SK-N-SH (cell line): ENCODE measurements around the gene ARHGAP36. TPM values are rescaled to one million over a fixed set of nuclear protein-coding genes. Genes with fewer than 3 reads are reported as not detected.

Experiments used
- CTCF ChIA-PET: fragments of 300-600, 350-600 bp; formaldehyde crosslinking; extraction: SDS; loops from one replicate; lab custom pipeline; 2021; lab: Yijun Ruan, JAX
- POLR2A ChIA-PET: fragments of 350-600 bp; sonication (Branson Sonifier 250); formaldehyde crosslinking; extraction: SDS; loops from one replicate; lab custom pipeline; 2020; ENCODE audit warnings: antibody characterized with exemption, inconsistent platforms; lab: Yijun Ruan, JAX
- DNase-seq: peaks from one replicate; pipeline ENCODE4 v3.0.0; 2012
- H2AFZ ChIP-seq: fragments of 200-600 bp; sonication (generic); 2 replicates; pipeline ENCODE4 v1.8.1; 2016; ENCODE audit warnings: antibody characterized with exemption, mild to moderate bottlenecking, low read depth
- H3F3A ChIP-seq: fragments of 200-600 bp; sonication (generic); replicated peaks from 2 replicates; pipeline ENCODE3; 2016; ENCODE audit warnings: antibody characterized with exemption, mild to moderate bottlenecking; ENCODE audit not compliant: insufficient read depth
- H3K27ac ChIP-seq, 2 experiments: fragments of 200-500 bp in 1 of 2; fragments of 200-600 bp in 1 of 2; sonication (Bioruptor generic) in 1 of 2; sonication (generic), shearing (Covaris generic) in 1 of 2; 2 replicates each; pipeline versions ENCODE4 v1.5.1 to v1.6.1; 2014 to 2016; ENCODE audit warnings: low read depth in 2 of 2, inconsistent platforms in 1 of 2, low read length in 1 of 2, mild to moderate bottlenecking in 1 of 2, mixed read lengths in 1 of 2
- H3K27me3 ChIP-seq: fragments of 200-600 bp; sonication (generic), shearing (Covaris generic); 2 replicates; pipeline ENCODE4 v1.6.1; 2016; ENCODE audit warnings: mixed run types; ENCODE audit not compliant: insufficient read depth
- H3K36me3 ChIP-seq, 2 experiments: fragments of 200-500 bp in 1 of 2; fragments of 200-600 bp in 1 of 2; sonication (Bioruptor generic) in 1 of 2; sonication (generic) in 1 of 2; replicated peaks in 1 of 2; 2 replicates each; pipeline versions ENCODE3 to v1.5.1; 2014 to 2016; ENCODE audit warnings: low read length in 1 of 2, mild to moderate bottlenecking in 1 of 2; ENCODE audit not compliant: insufficient read depth in 2 of 2, control insufficient read depth in 1 of 2
- H3K4me1 ChIP-seq, 2 experiments: fragments of 200-500 bp in 1 of 2; fragments of 200-600 bp in 1 of 2; sonication (Bioruptor generic) in 1 of 2; sonication (generic), shearing (Covaris generic) in 1 of 2; 2 replicates each; pipeline versions ENCODE4 v1.5.1 to v1.6.1; 2014 to 2016; ENCODE audit warnings: low read depth in 1 of 2, low read length in 1 of 2, mixed run types in 1 of 2; ENCODE audit not compliant: insufficient read depth in 2 of 2, control insufficient read depth in 1 of 2
- H3K4me2 ChIP-seq: fragments of 200-600 bp; sonication (generic), shearing (Covaris generic); 2 replicates; pipeline ENCODE4 v1.6.1; 2017; ENCODE audit warnings: mixed run types
- H3K4me3 ChIP-seq, 2 experiments: fragments of 200-500 bp in 1 of 2; fragments of 200-600 bp in 1 of 2; sonication (Bioruptor generic) in 1 of 2; sonication (generic), shearing (Covaris generic) in 1 of 2; 2 replicates each; pipeline versions ENCODE4 v1.5.1 to v1.8.1; 2014 to 2016; ENCODE audit warnings: low read depth in 2 of 2, inconsistent platforms in 1 of 2, low read length in 1 of 2, mild to moderate bottlenecking in 1 of 2, mixed read lengths in 1 of 2, moderate library complexity in 1 of 2
- H3K79me2 ChIP-seq: fragments of 200-600 bp; sonication (generic); 2 replicates; pipeline ENCODE4 v1.8.1; 2017; ENCODE audit warnings: mild to moderate bottlenecking; ENCODE audit not compliant: insufficient read depth
- H3K9ac ChIP-seq: fragments of 200-600 bp; sonication (generic); 2 replicates; pipeline ENCODE4 v1.6.1; 2017; ENCODE audit warnings: mixed run types
- H3K9me2 ChIP-seq: fragments of 200-600 bp; sonication (generic); 2 replicates; pipeline ENCODE4 v1.6.1; 2017; ENCODE audit warnings: mixed run types
- H3K9me3 ChIP-seq: fragments of 200-600 bp; sonication (generic); 2 replicates; pipeline ENCODE4 v1.6.1; 2017; ENCODE audit warnings: mixed run types, mild to moderate bottlenecking, moderate library complexity
- H4K20me1 ChIP-seq: fragments of 200-600 bp; sonication (generic); 2 replicates; pipeline ENCODE4 v1.6.1; 2017; ENCODE audit warnings: mild to moderate bottlenecking, mixed run types; ENCODE audit not compliant: insufficient read depth
- ELF1 ChIP-seq: IDR thresholded peaks from 2 replicates; pipeline ENCODE4 v1.4.0; 2012
- EZH2phosphoT487 ChIP-seq: fragments of 200-600 bp; sonication (generic); IDR thresholded peaks from 2 replicates; pipeline ENCODE4 v1.6.1; 2017; ENCODE audit warnings: low read depth, mixed run types, mild to moderate bottlenecking, antibody characterized with exemption, moderate library complexity, borderline replicate concordance
- FOSL2 ChIP-seq: IDR thresholded peaks from 2 replicates; pipeline ENCODE4 v1.4.0; 2012; ENCODE audit warnings: low read depth, mild to moderate bottlenecking, moderate library complexity, borderline replicate concordance
- FOXJ3 ChIP-seq: sonication (generic); formaldehyde crosslinking; IDR thresholded peaks from 2 replicates; pipeline ENCODE4 v1.5.1; 2020; ENCODE audit warnings: mild to moderate bottlenecking, missing genetic modification reagents
- FOXM1 ChIP-seq: IDR thresholded peaks from 2 replicates; pipeline ENCODE4 v1.4.0; 2012; ENCODE audit warnings: low read depth, mild to moderate bottlenecking
- GABPA ChIP-seq: IDR thresholded peaks from 2 replicates; pipeline ENCODE4 v1.4.0; 2012; ENCODE audit warnings: low read depth, mild to moderate bottlenecking
- GATA2 ChIP-seq: sonication (generic); formaldehyde crosslinking; IDR thresholded peaks from 2 replicates; pipeline ENCODE4 v1.5.0; 2020; ENCODE audit warnings: mild to moderate bottlenecking, missing genetic modification reagents
- IRF3 ChIP-seq: fragments of 150-350 bp; IDR thresholded peaks from 2 replicates; pipeline ENCODE4 v1.6.1; 2016; ENCODE audit warnings: mild to moderate bottlenecking, low read depth, low read length
- JUND ChIP-seq: IDR thresholded peaks from 2 replicates; pipeline ENCODE4 v1.4.0; 2012
- MAX ChIP-seq: IDR thresholded peaks from 2 replicates; pipeline ENCODE4 v1.4.0; 2012; ENCODE audit warnings: low read depth
- MEF2A ChIP-seq: IDR thresholded peaks from 2 replicates; pipeline ENCODE4 v1.4.0; 2012; ENCODE audit warnings: low read depth, borderline replicate concordance
- NRF1 ChIP-seq: IDR thresholded peaks from 2 replicates; pipeline ENCODE4 v1.6.1; 2012; ENCODE audit warnings: low read depth, mild to moderate bottlenecking, low read length
- PBX3 ChIP-seq: IDR thresholded peaks from 2 replicates; pipeline ENCODE4; 2012
- POLR2AphosphoS5 ChIP-seq: IDR thresholded peaks from 2 replicates; pipeline ENCODE4 v1.6.1; 2012; ENCODE audit warnings: low read depth, low read length
- RCOR1 ChIP-seq: fragments of 150-350 bp; IDR thresholded peaks from 2 replicates; pipeline ENCODE4 v1.6.1; 2017; ENCODE audit warnings: antibody characterized with exemption, low read length
- REST ChIP-seq: IDR thresholded peaks from 2 replicates; pipeline ENCODE4 v1.6.1; 2012; ENCODE audit warnings: mild to moderate bottlenecking, low read depth, low read length, moderate library complexity
- RFX5 ChIP-seq: IDR thresholded peaks from 2 replicates; pipeline ENCODE4 v1.6.1; 2012; ENCODE audit warnings: mild to moderate bottlenecking, improper control_type of control experiment, low read length
- SIN3A ChIP-seq: IDR thresholded peaks from 2 replicates; pipeline ENCODE4 v1.6.1; 2012; ENCODE audit warnings: low read depth, mild to moderate bottlenecking, low read length, moderate library complexity, borderline replicate concordance
- TCF12 ChIP-seq: IDR thresholded peaks from 2 replicates; pipeline ENCODE4 v1.4.0; 2012
- TEAD4 ChIP-seq: IDR thresholded peaks from 2 replicates; pipeline ENCODE4 v1.4.0; 2012; ENCODE audit warnings: mild to moderate bottlenecking, borderline replicate concordance; ENCODE audit not compliant: insufficient read depth
- USF2 ChIP-seq: fragments of 150-350 bp; IDR thresholded peaks from 2 replicates; pipeline ENCODE4 v1.6.1; 2017; ENCODE audit warnings: antibody characterized with exemption, low read length, low read depth, borderline replicate concordance
- YY1 ChIP-seq: IDR thresholded peaks from 2 replicates; pipeline ENCODE4 v1.4.0; 2012; ENCODE audit warnings: low read depth, mild to moderate bottlenecking
- WGBS: methylation state at CpG from one replicate; pipeline ENCODE4 v1.1.6; 2017; ENCODE audit warnings: low lambda C conversion rate; 5-methylcytosine and 5-hydroxymethylcytosine counted together
- polyA plus RNA-seq, 3 experiments: library from polyadenylated mRNA; depleted of rRNA; stranded (reverse); fragments of >200 nt; gene quantifications; 2 replicates each; pipeline ENCODE4 v1.2.3, GENCODE V29; 2012
- TF ChIP-seq, protein P1 (sequence below): IDR thresholded peaks from 2 replicates; pipeline ENCODE4 v1.4.0; 2012; ENCODE audit warnings: low read depth, borderline replicate concordance
- TF ChIP-seq, protein P2 (sequence below): fragments of 200-600 bp; sonication (generic); IDR thresholded peaks from 2 replicates; pipeline ENCODE4 v1.6.1; 2017; ENCODE audit warnings: antibody characterized with exemption, mild to moderate bottlenecking, moderate library complexity

The ARHGAP36 gene
- polyA plus RNA-seq, 1 of the 3 experiments (the other 2 are of a cell fraction): 0.23 TPM

- Histone ChIP-seq H3K36me3 (no peaks in the 10 kb centered on the region), H3K79me2 (no peaks in the 10 kb centered on the region), H3K4me1 (peaks cover 0 to 19% of the 10 kb centered on the region in 2 experiments; a peak in 1 of 4 replicates), H3K27me3 (peaks cover 9% of the 10 kb centered on the region; the same call in 1 of the 2 replicates), H3K9ac (no peak overlapping the region), H3K27ac (peak overlapping the region in 1 of 2 experiments; percentile 93; a peak in 3 of 4 replicates), H3K9me3 (no peaks in the 10 kb centered on the region), H3K4me3 (no peak overlapping the region), H3K9me2 (no peaks in the 10 kb centered on the region), H3K4me2 (no peak overlapping the region), H2AFZ (no peak overlapping the region), H3F3A (no peaks in the 10 kb centered on the region), H4K20me1 (no peaks in the 10 kb centered on the region)
- WGBS: 6% methylated on average over 6 of the region's 6 CpGs
- peak; percentile 47 for DNase-seq
- ChIA-PET CTCF (interaction anchor here (1.0 to 2.4 kb wide), 3 partner anchors 27 to 48 kb away, joined by 3 to 10 read pairs (median 5); no protein-coding TSS in a partner anchor), POLR2A (no interaction called here)
- TF ChIP-seq USF2 (no peak), REST (no peak), PBX3 (peak; percentile 53), ELF1 (no peak), RFX5 (no peak), FOSL2 (no peak), TCF12 (peak; percentile 57), MEF2A (no peak), EZH2phosphoT487 (no peak), FOXM1 (no peak), JUND (no peak), YY1 (no peak), NRF1 (no peak), RCOR1 (peak; percentile 96), POLR2AphosphoS5 (peak; percentile 46; the same call in 1 of the 2 replicates), FOXJ3 (peak; percentile 84), TEAD4 (no peak), GABPA (no peak), GATA2 (CRISPR knock-in tag) (peak; percentile 90), MAX (no peak), IRF3 (no peak), SIN3A (no peak)
- TF ChIP-seq, protein P1, sequence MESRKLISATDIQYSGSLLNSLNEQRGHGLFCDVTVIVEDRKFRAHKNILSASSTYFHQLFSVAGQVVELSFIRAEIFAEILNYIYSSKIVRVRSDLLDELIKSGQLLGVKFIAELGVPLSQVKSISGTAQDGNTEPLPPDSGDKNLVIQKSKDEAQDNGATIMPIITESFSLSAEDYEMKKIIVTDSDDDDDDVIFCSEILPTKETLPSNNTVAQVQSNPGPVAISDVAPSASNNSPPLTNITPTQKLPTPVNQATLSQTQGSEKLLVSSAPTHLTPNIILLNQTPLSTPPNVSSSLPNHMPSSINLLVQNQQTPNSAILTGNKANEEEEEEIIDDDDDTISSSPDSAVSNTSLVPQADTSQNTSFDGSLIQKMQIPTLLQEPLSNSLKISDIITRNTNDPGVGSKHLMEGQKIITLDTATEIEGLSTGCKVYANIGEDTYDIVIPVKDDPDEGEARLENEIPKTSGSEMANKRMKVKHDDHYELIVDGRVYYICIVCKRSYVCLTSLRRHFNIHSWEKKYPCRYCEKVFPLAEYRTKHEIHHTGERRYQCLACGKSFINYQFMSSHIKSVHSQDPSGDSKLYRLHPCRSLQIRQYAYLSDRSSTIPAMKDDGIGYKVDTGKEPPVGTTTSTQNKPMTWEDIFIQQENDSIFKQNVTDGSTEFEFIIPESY: no peak
- TF ChIP-seq, protein P2, sequence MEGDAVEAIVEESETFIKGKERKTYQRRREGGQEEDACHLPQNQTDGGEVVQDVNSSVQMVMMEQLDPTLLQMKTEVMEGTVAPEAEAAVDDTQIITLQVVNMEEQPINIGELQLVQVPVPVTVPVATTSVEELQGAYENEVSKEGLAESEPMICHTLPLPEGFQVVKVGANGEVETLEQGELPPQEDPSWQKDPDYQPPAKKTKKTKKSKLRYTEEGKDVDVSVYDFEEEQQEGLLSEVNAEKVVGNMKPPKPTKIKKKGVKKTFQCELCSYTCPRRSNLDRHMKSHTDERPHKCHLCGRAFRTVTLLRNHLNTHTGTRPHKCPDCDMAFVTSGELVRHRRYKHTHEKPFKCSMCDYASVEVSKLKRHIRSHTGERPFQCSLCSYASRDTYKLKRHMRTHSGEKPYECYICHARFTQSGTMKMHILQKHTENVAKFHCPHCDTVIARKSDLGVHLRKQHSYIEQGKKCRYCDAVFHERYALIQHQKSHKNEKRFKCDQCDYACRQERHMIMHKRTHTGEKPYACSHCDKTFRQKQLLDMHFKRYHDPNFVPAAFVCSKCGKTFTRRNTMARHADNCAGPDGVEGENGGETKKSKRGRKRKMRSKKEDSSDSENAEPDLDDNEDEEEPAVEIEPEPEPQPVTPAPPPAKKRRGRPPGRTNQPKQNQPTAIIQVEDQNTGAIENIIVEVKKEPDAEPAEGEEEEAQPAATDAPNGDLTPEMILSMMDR: no peak
Observed at GRCh38 chrX:131041667-131042066, 16.5 kb upstream of the ARHGAP36 start.
